AG10803 (cell line): ENCODE data around the gene VPS8.

ENCODE experiments used
- DNase-seq: peaks from one replicate; pipeline ENCODE4 v3.0.0; 2010; ENCODE audit warnings: low read depth
- H3K4me3 ChIP-seq: 2 replicates; pipeline ENCODE4 v1.5.1; 2011; ENCODE audit warnings: mild to moderate bottlenecking, low read length, control low read depth
- TF ChIP-seq, protein P1 (sequence below): conservative IDR thresholded peaks from 2 replicates; pipeline ENCODE4 v1.5.1; 2011; ENCODE audit warnings: mild to moderate bottlenecking, low read length, control low read depth, inconsistent platforms

The VPS8 gene

GRCh38 chr3:184912163-184912562, 100.2 kb downstream of the VPS8 start:
- H3K4me3 ChIP-seq = no peak overlapping the region
- TF ChIP-seq, protein P1, sequence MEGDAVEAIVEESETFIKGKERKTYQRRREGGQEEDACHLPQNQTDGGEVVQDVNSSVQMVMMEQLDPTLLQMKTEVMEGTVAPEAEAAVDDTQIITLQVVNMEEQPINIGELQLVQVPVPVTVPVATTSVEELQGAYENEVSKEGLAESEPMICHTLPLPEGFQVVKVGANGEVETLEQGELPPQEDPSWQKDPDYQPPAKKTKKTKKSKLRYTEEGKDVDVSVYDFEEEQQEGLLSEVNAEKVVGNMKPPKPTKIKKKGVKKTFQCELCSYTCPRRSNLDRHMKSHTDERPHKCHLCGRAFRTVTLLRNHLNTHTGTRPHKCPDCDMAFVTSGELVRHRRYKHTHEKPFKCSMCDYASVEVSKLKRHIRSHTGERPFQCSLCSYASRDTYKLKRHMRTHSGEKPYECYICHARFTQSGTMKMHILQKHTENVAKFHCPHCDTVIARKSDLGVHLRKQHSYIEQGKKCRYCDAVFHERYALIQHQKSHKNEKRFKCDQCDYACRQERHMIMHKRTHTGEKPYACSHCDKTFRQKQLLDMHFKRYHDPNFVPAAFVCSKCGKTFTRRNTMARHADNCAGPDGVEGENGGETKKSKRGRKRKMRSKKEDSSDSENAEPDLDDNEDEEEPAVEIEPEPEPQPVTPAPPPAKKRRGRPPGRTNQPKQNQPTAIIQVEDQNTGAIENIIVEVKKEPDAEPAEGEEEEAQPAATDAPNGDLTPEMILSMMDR = no peak
- DNase-seq = no peak

DNA sequence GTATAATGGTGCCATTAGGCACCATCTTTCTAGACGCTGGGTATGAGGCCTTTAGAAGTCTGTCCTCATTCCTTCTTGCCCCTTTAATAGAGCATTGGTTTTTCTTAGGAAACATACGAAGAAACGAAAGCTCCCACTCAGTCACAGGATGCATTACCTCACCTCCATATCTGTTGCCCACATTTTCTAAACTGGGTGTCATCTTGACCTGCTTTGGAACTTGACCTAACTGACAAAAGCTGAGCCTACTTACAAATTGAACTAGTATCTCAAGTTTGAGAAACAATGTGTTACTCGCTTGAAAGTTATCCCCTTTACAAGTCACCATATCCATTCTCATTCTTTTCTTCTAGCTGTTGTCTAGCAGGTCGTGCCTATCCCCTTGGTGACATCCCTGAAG, 102.7 kb downstream of the VPS8 start:
- TF ChIP-seq, protein P1 = no peak
- H3K4me3 ChIP-seq = no peak overlapping the region
- DNase-seq = no peak

- no peak overlapping the region for H3K4me3 ChIP-seq
- TF ChIP-seq, protein P1 = no peak
- no peak for DNase-seq
Observed at GRCh38 chr3:184918750-184919149, 106.8 kb downstream of the VPS8 start.

DNA sequence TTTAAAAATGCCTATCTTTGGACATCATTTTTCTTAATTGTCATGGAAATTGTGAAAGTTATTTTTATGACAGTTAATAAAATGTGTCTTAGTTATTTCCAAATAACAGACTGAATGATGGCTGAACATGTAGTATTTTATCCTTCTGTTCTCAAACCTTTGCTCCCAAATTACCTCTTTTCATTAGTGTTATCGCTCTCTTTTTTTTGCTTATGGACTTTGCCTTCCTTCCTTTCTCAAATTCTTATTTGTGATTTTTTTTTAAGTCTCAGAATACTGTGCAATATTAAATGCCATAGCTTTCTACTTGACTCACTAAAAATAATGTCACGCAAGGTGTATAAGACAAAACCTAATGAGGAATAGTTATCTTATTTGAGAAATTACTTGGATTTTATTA, 107.7 kb downstream of the VPS8 start:
- DNase-seq = no peak
- TF ChIP-seq, protein P1 = no peak
- no peak overlapping the region for H3K4me3 ChIP-seq

DNA sequence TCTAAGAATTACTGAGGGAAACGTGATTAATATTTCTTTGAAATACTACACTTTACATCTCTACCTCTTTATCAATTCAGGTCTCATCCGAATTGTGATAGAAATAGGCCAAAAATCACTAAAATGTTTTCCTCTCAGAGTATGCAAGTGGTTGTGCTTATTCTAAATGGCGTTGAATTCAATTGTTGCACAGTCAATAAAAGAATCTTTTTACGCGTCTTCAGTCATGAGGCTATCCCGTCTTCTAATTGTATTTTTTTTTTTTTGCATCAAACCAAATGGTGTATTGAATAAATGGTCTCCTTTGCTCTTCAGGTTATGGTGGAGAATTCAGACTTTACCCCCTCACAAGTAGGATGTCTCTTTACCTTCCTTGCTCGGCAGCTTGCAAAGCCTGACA, 112.6 kb downstream of the VPS8 start:
- TF ChIP-seq, protein P1 = no peak
- DNase-seq = no peak
- no peak overlapping the region for H3K4me3 ChIP-seq

DNA sequence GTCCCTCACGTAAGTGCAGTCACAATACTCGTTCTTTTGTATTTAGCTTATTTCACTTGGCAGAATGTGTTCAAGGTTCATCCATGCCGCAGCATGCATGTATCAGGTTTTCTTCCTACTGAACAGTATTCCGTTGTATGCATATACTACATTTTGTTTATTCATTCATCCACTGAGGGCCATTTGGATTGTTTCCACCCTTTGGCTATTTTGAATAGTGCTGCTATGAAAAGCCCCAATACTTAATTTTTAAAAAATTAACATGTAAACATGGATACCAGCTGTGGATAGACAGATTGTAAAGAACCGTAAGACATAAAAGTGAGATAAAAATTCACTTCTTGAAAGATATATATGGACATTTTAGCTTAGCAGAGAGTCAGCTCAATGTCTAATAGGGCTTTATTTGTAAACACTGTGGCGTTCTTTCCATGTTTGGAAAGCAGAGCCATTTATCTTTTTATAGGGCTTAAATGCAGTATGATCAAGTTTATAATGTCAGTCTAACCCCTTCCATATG, 115.9 kb downstream of the VPS8 start:
- no peak overlapping the region for H3K4me3 ChIP-seq
- DNase-seq = no peak
- TF ChIP-seq, protein P1 = no peak

GRCh38 chr3:184932777-184933176, 120.8 kb downstream of the VPS8 start:
- TF ChIP-seq, protein P1 = no peak
- DNase-seq = no peak
- H3K4me3 ChIP-seq = no peak overlapping the region
